K562 (cell line): ENCODE results near the gene ZC3H13. TPM values are rescaled to one million over a fixed set of nuclear protein-coding genes. Genes with fewer than 3 reads are reported as not detected.

Experiments used
- ARNT ChIP-seq, 2 experiments: fragments of 450-650 bp; IDR thresholded peaks; 2 replicates each; pipeline ENCODE4 v1.6.1; 2016; ENCODE audit warnings: mild to moderate bottlenecking in 1 of 2
- FOS ChIP-seq: IDR thresholded peaks from 3 replicates; pipeline ENCODE4 v1.6.1; 2011; ENCODE audit not compliant: insufficient read length; ENCODE audit errors: extremely low read depth
- MCM5 ChIP-seq: fragments of 450-650 bp; IDR thresholded peaks from 2 replicates; pipeline ENCODE4 v1.6.1; 2016; ENCODE audit warnings: low read depth
- NCOA6 ChIP-seq: fragments of 450-650 bp; IDR thresholded peaks from 2 replicates; pipeline ENCODE4 v1.6.1; 2017; ENCODE audit warnings: mild to moderate bottlenecking
- SMAD3 ChIP-seq: fragments of 450-650 bp; formaldehyde crosslinking; conservative IDR thresholded peaks from 2 replicates; pipeline ENCODE4 v1.4.0; 2020; ENCODE audit warnings: mild to moderate bottlenecking
- ZFP36 ChIP-seq: fragments of 150-350 bp; IDR thresholded peaks from 2 replicates; pipeline ENCODE4 v1.6.1; 2018; ENCODE audit warnings: low read length, low read depth; ENCODE audit not compliant: partially characterized antibody
- ZNF282 ChIP-seq: sonication (generic); formaldehyde crosslinking; IDR thresholded peaks from 2 replicates; pipeline ENCODE4 v1.8.1; 2023; ENCODE audit warnings: missing genetic modification reagents
- polyA plus RNA-seq, 8 experiments: library from polyadenylated mRNA; depleted of rRNA in 4 of 8; stranded (reverse) in 5 of 8; unstranded in 3 of 8; fragments of >200 nt; fragmentation: Nextera tagmentation in 2 of 8; fragmentation: Illumina TruSeq in 1 of 8; extraction: Ambion mirVana in 2 of 8; extraction: Trizol in 1 of 8; gene quantifications; 2 replicates each; pipeline versions ENCODE4 v1.2.1 to v1.2.3, GENCODE V29; 2011 to 2014; ENCODE audit warnings: inconsistent platforms in 1 of 8, missing spikeins in 1 of 8
- total RNA-seq, 7 experiments: library from RNA; depleted of rRNA in 6 of 7; stranded (reverse); fragments of >200 nt in 6 of 7; fragmentation: Illumina TruSeq in 2 of 7; extraction: Trizol in 2 of 7; gene quantifications; 2 replicates each; pipeline versions ENCODE4 v1.2.1 to v1.2.3, GENCODE V29; 2011 to 2021; ENCODE audit warnings: low replicate concordance in 1 of 7
- TF ChIP-seq, protein P1 (sequence below), 2 experiments: fragments of 450-650 bp; conservative IDR thresholded peaks; 2 replicates each; pipeline ENCODE4 v1.6.1; 2017; ENCODE audit warnings: mild to moderate bottlenecking in 2 of 2, moderate library complexity in 2 of 2
- TF ChIP-seq, protein P2 (sequence below): fragments of 250-450 bp; sonication (Bioruptor Pico); IDR thresholded peaks from 2 replicates; pipeline ENCODE4 v1.9.0; 2021; ENCODE audit warnings: mild to moderate bottlenecking, inconsistent platforms
- TF ChIP-seq, protein P3 (sequence below): sonication (generic); formaldehyde crosslinking; IDR thresholded peaks from 2 replicates; pipeline ENCODE4 v1.8.0; 2023; ENCODE audit warnings: missing genetic modification reagents, mild to moderate bottlenecking, borderline replicate concordance
- TF ChIP-seq, protein P4 (sequence below): sonication (generic); formaldehyde crosslinking; IDR thresholded peaks from 2 replicates; pipeline ENCODE4 v1.8.0; 2023; ENCODE audit warnings: mild to moderate bottlenecking, missing genetic modification reagents
- TF ChIP-seq, protein P5 (sequence below): IDR thresholded peaks from 2 replicates; pipeline ENCODE4 v1.6.1; 2011; ENCODE audit warnings: borderline replicate concordance, low read depth, mild to moderate bottlenecking, moderate library complexity, low read length; ENCODE audit not compliant: insufficient read depth, poor library complexity, severe bottlenecking

Gene ZC3H13
- total and polyA plus RNA-seq, 9 of the 15 experiments (the other 6 are each of a cell fraction or from before 2014, with no cell fraction given): 4.9 to 27.6 (median 12.1) TPM

DNA sequence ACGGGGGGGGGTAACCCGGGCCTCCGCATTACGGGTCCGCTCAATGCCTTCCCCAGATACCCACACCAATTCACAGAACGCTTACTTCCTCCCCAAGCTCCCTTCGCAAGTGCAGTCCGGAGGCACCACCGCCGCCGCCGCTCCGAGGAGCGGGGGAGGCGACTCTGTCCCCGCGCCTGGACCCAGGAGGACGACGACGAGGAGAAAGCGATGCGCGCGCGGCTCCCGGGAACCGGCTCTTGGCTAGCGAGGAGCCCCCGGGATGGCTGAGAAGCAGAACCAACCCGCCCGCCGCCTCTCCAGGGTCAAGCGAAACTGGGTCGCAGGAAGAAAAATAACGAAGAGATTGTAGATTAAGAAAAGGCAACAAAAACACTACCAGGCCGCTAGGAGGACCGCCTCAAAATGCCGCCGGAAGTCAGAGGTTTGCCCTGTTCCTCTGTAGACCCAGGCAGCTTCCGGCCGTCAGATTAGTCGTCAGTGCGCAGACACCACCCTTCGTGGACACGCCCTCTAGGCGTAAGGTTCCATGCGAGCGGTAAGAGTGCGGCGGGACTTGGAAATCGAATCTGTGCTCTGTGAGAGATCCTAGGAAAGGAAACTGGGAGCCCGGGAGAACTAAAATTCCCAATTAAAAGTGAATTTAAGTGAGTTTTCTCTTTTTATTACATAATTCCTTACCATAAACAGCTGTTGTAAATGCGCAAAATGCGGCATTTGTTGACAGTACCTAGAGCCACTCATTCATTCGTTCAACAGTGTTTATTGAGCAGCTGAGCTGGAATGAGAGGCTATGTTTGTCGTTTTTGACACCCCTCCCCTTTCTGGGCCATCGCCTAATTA lies at the start of gene ZC3H13 (continued):
- no peak for TF ChIP-seq MCM5
- no peak for TF ChIP-seq SMAD3 (CRISPR knock-in tag)
- TF ChIP-seq, protein P1, sequence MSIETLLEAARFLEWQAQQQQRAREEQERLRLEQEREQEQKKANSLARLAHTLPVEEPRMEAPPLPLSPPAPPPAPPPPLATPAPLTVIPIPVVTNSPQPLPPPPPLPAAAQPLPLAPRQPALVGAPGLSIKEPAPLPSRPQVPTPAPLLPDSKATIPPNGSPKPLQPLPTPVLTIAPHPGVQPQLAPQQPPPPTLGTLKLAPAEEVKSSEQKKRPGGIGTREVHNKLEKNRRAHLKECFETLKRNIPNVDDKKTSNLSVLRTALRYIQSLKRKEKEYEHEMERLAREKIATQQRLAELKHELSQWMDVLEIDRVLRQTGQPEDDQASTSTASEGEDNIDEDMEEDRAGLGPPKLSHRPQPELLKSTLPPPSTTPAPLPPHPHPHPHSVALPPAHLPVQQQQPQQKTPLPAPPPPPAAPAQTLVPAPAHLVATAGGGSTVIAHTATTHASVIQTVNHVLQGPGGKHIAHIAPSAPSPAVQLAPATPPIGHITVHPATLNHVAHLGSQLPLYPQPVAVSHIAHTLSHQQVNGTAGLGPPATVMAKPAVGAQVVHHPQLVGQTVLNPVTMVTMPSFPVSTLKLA (conservative IDR thresholded peaks at IDR 0.05): peak; percentile 69 to 86
- no peak for TF ChIP-seq ZNF282
- TF ChIP-seq, protein P2, sequence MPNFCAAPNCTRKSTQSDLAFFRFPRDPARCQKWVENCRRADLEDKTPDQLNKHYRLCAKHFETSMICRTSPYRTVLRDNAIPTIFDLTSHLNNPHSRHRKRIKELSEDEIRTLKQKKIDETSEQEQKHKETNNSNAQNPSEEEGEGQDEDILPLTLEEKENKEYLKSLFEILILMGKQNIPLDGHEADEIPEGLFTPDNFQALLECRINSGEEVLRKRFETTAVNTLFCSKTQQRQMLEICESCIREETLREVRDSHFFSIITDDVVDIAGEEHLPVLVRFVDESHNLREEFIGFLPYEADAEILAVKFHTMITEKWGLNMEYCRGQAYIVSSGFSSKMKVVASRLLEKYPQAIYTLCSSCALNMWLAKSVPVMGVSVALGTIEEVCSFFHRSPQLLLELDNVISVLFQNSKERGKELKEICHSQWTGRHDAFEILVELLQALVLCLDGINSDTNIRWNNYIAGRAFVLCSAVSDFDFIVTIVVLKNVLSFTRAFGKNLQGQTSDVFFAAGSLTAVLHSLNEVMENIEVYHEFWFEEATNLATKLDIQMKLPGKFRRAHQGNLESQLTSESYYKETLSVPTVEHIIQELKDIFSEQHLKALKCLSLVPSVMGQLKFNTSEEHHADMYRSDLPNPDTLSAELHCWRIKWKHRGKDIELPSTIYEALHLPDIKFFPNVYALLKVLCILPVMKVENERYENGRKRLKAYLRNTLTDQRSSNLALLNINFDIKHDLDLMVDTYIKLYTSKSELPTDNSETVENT: no peak
- TF ChIP-seq, protein P3, sequence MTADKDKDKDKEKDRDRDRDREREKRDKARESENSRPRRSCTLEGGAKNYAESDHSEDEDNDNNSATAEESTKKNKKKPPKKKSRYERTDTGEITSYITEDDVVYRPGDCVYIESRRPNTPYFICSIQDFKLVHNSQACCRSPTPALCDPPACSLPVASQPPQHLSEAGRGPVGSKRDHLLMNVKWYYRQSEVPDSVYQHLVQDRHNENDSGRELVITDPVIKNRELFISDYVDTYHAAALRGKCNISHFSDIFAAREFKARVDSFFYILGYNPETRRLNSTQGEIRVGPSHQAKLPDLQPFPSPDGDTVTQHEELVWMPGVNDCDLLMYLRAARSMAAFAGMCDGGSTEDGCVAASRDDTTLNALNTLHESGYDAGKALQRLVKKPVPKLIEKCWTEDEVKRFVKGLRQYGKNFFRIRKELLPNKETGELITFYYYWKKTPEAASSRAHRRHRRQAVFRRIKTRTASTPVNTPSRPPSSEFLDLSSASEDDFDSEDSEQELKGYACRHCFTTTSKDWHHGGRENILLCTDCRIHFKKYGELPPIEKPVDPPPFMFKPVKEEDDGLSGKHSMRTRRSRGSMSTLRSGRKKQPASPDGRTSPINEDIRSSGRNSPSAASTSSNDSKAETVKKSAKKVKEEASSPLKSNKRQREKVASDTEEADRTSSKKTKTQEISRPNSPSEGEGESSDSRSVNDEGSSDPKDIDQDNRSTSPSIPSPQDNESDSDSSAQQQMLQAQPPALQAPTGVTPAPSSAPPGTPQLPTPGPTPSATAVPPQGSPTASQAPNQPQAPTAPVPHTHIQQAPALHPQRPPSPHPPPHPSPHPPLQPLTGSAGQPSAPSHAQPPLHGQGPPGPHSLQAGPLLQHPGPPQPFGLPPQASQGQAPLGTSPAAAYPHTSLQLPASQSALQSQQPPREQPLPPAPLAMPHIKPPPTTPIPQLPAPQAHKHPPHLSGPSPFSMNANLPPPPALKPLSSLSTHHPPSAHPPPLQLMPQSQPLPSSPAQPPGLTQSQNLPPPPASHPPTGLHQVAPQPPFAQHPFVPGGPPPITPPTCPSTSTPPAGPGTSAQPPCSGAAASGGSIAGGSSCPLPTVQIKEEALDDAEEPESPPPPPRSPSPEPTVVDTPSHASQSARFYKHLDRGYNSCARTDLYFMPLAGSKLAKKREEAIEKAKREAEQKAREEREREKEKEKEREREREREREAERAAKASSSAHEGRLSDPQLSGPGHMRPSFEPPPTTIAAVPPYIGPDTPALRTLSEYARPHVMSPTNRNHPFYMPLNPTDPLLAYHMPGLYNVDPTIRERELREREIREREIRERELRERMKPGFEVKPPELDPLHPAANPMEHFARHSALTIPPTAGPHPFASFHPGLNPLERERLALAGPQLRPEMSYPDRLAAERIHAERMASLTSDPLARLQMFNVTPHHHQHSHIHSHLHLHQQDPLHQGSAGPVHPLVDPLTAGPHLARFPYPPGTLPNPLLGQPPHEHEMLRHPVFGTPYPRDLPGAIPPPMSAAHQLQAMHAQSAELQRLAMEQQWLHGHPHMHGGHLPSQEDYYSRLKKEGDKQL: no peak
- TF ChIP-seq ZFP36: no peak
- TF ChIP-seq, protein P4, sequence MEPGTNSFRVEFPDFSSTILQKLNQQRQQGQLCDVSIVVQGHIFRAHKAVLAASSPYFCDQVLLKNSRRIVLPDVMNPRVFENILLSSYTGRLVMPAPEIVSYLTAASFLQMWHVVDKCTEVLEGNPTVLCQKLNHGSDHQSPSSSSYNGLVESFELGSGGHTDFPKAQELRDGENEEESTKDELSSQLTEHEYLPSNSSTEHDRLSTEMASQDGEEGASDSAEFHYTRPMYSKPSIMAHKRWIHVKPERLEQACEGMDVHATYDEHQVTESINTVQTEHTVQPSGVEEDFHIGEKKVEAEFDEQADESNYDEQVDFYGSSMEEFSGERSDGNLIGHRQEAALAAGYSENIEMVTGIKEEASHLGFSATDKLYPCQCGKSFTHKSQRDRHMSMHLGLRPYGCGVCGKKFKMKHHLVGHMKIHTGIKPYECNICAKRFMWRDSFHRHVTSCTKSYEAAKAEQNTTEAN (CRISPR knock-in tag): no peak
- TF ChIP-seq, protein P5, sequence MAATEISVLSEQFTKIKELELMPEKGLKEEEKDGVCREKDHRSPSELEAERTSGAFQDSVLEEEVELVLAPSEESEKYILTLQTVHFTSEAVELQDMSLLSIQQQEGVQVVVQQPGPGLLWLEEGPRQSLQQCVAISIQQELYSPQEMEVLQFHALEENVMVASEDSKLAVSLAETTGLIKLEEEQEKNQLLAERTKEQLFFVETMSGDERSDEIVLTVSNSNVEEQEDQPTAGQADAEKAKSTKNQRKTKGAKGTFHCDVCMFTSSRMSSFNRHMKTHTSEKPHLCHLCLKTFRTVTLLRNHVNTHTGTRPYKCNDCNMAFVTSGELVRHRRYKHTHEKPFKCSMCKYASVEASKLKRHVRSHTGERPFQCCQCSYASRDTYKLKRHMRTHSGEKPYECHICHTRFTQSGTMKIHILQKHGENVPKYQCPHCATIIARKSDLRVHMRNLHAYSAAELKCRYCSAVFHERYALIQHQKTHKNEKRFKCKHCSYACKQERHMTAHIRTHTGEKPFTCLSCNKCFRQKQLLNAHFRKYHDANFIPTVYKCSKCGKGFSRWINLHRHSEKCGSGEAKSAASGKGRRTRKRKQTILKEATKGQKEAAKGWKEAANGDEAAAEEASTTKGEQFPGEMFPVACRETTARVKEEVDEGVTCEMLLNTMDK: peak; percentile 54
- no peak for TF ChIP-seq ARNT (IDR thresholded peaks at IDR 0.05)
- TF ChIP-seq NCOA6: no peak
- no peak for TF ChIP-seq FOS
